Lung (tissue), 12 donors: ENCODE measurements around the gene ANP32A. TPM values are rescaled to one million over a fixed set of nuclear protein-coding genes. Genes with fewer than 3 reads are reported as not detected.

Experiments
- ATAC-seq: fragments of 200-7000 bp; cut with Tn5 transposase; one replicate; pipeline ENCODE4 v1.9.1; 2020; ENCODE audit warnings: moderate number of reproducible peaks; ENCODE audit not compliant: insufficient read depth, low FRiP score
- DNase-seq, 3 donors: peaks; one replicate each; pipeline ENCODE4 v3.0.0-alpha.2; 2013 to 2017
- H3K27ac ChIP-seq, 2 donors: one replicate each; pipeline ENCODE4 v1.5.1; 2013; ENCODE audit warnings: mild to moderate bottlenecking in 2 of 2, moderate library complexity in 2 of 2, control low read depth in 1 of 2, inconsistent platforms in 1 of 2, low read depth in 1 of 2, low read length in 1 of 2
- H3K27me3 ChIP-seq, 3 donors: one replicate each; pipeline ENCODE4 v1.5.1; 2013; ENCODE audit warnings: low read length in 2 of 3; ENCODE audit not compliant: control insufficient read depth in 3 of 3, insufficient read depth in 3 of 3
- H3K36me3 ChIP-seq, 4 donors: one replicate each; pipeline ENCODE4 v1.5.1; 2013; ENCODE audit warnings: low read length in 4 of 4, mild to moderate bottlenecking in 1 of 4, moderate library complexity in 1 of 4; ENCODE audit not compliant: control insufficient read depth in 4 of 4, insufficient read depth in 4 of 4
- H3K4me1 ChIP-seq, 5 donors: one replicate each; pipeline ENCODE4 v1.5.1; 2013; ENCODE audit warnings: low read length in 5 of 5, mild to moderate bottlenecking in 2 of 5, moderate library complexity in 1 of 5; ENCODE audit not compliant: control insufficient read depth in 5 of 5, insufficient read depth in 5 of 5
- H3K4me3 ChIP-seq: one replicate; pipeline ENCODE4 v1.5.1; 2013; ENCODE audit warnings: mild to moderate bottlenecking, control low read depth, moderate library complexity
- H3K9ac ChIP-seq, 2 donors: one replicate each; pipeline ENCODE4 v1.5.1; 2013; ENCODE audit warnings: low read length in 2 of 2, control low read depth in 1 of 2; ENCODE audit not compliant: insufficient read depth in 1 of 2
- H3K9me3 ChIP-seq, 4 donors: one replicate each; pipeline ENCODE4 v1.5.1; 2013; ENCODE audit warnings: low read length in 3 of 4, mild to moderate bottlenecking in 1 of 4, moderate library complexity in 1 of 4; ENCODE audit not compliant: control insufficient read depth in 4 of 4, insufficient read depth in 3 of 4
- CTCF ChIP-seq: IDR thresholded peaks from 2 replicates; pipeline ENCODE4 v1.5.1; 2012; ENCODE audit warnings: mild to moderate bottlenecking; ENCODE audit errors: control extremely low read depth, extremely low read depth
- WGBS, 2 donors: extraction: QIAGEN DNeasy Blood & Tissue Kit; methylation state at CpG; one replicate each; pipeline ENCODE4 v1.1.7; 2013; 5-methylcytosine and 5-hydroxymethylcytosine counted together
- polyA plus RNA-seq, 2 donors: library from polyadenylated mRNA; stranded (reverse); fragments of 200-250 nt; gene quantifications; one replicate each; pipeline ENCODE4 v1.2.1, GENCODE V29; 2013
- total RNA-seq, 2 donors: library from RNA; depleted of rRNA in 1 of 2; stranded (reverse); fragments of >200 nt in 1 of 2; gene quantifications; one replicate each; pipeline ENCODE4 v1.2.1, GENCODE V29; 2014 to 2021
- donor health status: control.
- donor health status: control.
- donor health status: Bipolar disorder and iron deficiency.
- donor health status: healthy.
- donor health status: DM: yes; HTN: yes; CAD: no.

ANP32A gene
- total and polyA plus RNA-seq, 4 donors: 105 to 197 (median 113) TPM

- H3K9ac ChIP-seq: no peak overlapping the region
- H3K27me3 ChIP-seq: no peaks in the 10 kb centered on the region
- no peaks in the 10 kb centered on the region for H3K9me3 ChIP-seq
- H3K4me3 ChIP-seq: no peak overlapping the region
- ATAC-seq (no peak), DNase-seq (no peak)
- H3K27ac ChIP-seq: peak overlapping the region in 1 of 2 donors; percentile 4
- no peak for TF ChIP-seq CTCF
- H3K36me3 ChIP-seq: peaks cover 0 to 2% (median under 1%) of the 10 kb centered on the region in 4 donors
- 79 to 88% methylated on average over 1 of the region's 1 CpG for WGBS, 2 donors
- peaks cover 13 to 29% (median 26%) of the 10 kb centered on the region in 5 donors for H3K4me1 ChIP-seq
Observed at GRCh38 chr15:68800875-68801274, 19.8 kb downstream of the ANP32A start.

- no peak for TF ChIP-seq CTCF
- 74 to 76% methylated on average over 9 of the region's 9 CpGs for WGBS, 2 donors
- H3K27me3 ChIP-seq: no peaks in the 10 kb centered on the region
- no peak overlapping the region for H3K27ac ChIP-seq
- peaks cover 13 to 51% (median 32%) of the 10 kb centered on the region in 5 donors for H3K4me1 ChIP-seq
- ATAC-seq: no peak
- peak overlapping the region in 1 of 2 donors; percentile 0 for H3K9ac ChIP-seq
- DNase-seq: no peak
- H3K9me3 ChIP-seq: no peaks in the 10 kb centered on the region
- H3K36me3 ChIP-seq: peaks cover 0 to 2% (median 0%) of the 10 kb centered on the region in 4 donors
- H3K4me3 ChIP-seq: no peak overlapping the region
Observed at GRCh38 chr15:68798346-68799094, 22.2 kb downstream of the ANP32A start.

- ATAC-seq (no peak), DNase-seq (peak in 1 of 3 donors; percentile 28)
- H3K9me3 ChIP-seq: no peaks in the 10 kb centered on the region
- no peak overlapping the region for H3K4me3 ChIP-seq
- H3K27ac ChIP-seq: peak overlapping the region in 1 of 2 donors; percentile 3
- peaks cover 0 to 2% (median 0%) of the 10 kb centered on the region in 4 donors for H3K36me3 ChIP-seq
- peaks cover 13 to 54% (median 37%) of the 10 kb centered on the region in 5 donors for H3K4me1 ChIP-seq
- peak overlapping the region in 1 of 2 donors; percentile 53 for H3K9ac ChIP-seq
- no peak for TF ChIP-seq CTCF
- no peaks in the 10 kb centered on the region for H3K27me3 ChIP-seq
- 67 to 74% methylated on average over 6 of the region's 6 CpGs for WGBS, 2 donors
Observed at GRCh38 chr15:68797599-68798345, 22.9 kb downstream of the ANP32A start.
